Coronary artery (tissue), 2 donors: ENCODE results near the gene TBC1D9.

ENCODE experiments used
- DNase-seq: peaks from one replicate; pipeline ENCODE4 v3.0.0-alpha.2; 2017; ENCODE audit warnings: low spot score
- H3K27ac ChIP-seq, 2 donors: fragments of 200-600 bp; sonication (generic); one replicate each; pipeline ENCODE4 v1.5.1; 2016 to 2019
- H3K4me3 ChIP-seq: fragments of 200-600 bp; sonication (generic); 2 replicates; pipeline ENCODE4 v1.5.1; 2016; ENCODE audit warnings: mild to moderate bottlenecking, moderate library complexity
- CTCF ChIP-seq: fragments of 200-600 bp; sonication (generic); IDR thresholded peaks from one replicate; pipeline ENCODE4 v1.5.1; 2019; ENCODE audit warnings: antibody characterized with exemption

Gene TBC1D9

DNA sequence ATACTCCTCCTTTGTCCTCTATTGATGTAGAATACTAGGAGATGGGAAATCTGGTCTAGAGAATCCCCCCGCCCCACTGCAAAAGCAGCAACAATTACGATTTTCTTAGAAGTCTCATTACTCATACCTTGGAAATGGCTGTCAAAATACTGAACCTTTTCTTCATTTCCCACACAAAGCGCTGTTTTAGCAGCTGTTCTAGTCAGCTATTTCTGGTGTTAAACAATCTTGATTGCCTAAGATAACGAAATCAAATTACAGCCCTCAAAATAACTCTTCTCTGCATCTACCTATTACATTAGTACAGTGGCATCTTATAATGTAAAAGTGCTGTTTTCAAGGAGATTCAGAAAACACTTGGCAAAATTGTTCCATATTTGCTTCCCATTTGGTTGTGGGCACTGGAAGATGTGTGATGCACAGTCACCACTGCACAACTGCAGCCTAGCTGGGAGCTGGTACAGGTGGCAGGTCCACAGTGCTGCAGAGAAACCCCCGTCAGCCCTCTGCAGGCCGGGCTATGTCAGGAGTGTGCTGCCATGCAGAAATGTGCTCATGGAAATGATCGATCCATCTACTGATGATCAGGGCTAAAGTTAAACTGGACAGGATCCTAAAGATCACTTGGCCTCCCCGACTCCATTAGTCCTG, 50.4 kb downstream of the TBC1D9 start:
- DNase-seq: no peak
- no peak for TF ChIP-seq CTCF
- no peak overlapping the region for H3K4me3 ChIP-seq
- peak overlapping the region in 1 of 2 donors; percentile 31 for H3K27ac ChIP-seq

- TF ChIP-seq CTCF: no peak
- no peak overlapping the region for H3K4me3 ChIP-seq
- DNase-seq: no peak
- H3K27ac ChIP-seq: no peak overlapping the region
Measured at GRCh38 chr4:140704964-140705363, 51.2 kb downstream of the TBC1D9 start.

DNA sequence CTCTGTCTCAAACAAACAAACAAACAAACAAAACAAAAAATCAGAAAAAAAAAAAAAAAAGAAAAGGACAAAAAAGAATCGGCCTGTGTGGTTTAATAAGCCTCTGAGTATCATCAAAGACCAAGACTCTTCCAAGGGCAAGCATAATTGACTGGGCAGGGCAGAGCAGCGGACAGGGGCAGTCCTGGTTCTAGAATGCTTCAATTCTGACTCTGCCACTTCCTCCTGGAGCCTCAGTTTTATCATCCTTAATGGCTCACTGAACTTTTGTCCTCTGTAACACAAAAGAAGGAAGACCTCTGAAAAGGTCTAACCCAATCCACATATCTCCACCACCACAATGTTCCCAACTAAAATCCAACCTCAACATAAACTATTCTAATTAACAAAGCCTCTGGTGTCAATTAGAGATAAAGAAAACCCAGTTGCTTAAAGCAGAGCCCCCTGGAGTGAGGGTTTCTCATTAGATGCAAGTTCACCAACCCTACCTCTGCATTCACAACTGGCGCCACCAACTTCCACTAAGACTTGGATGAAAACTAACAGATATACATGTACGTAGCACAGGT, 51.7 kb downstream of the TBC1D9 start:
- no peak for TF ChIP-seq CTCF
- Histone ChIP-seq H3K27ac (no peak overlapping the region), H3K4me3 (no peak overlapping the region)
- DNase-seq: no peak

DNA sequence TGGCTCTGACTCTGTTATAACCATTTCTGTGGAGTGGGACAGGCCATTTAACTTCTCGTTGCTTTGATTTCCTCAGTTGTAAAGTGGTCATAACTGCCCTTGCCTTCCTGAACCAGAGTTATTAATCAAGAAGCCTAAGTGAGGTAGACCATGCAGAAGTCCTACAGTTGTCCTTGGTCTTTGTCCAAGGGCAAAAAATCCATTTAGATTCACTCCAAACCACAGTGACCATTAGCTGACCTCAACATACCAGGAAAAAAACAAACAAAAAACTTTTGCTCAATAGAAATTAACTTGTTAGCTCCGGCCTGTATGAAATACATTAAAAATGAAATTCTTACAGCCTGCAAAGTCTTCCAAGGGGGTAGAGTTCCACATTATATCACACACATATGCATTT, 52.7 kb downstream of the TBC1D9 start:
- no peak overlapping the region for H3K4me3 ChIP-seq
- no peak for DNase-seq
- H3K27ac ChIP-seq: no peak overlapping the region
- TF ChIP-seq CTCF: no peak

- no peak for TF ChIP-seq CTCF
- DNase-seq: no peak
- H3K4me3 ChIP-seq: no peak overlapping the region
Measured at GRCh38 chr4:140702096-140702757, 54.0 kb downstream of the TBC1D9 start.

DNA sequence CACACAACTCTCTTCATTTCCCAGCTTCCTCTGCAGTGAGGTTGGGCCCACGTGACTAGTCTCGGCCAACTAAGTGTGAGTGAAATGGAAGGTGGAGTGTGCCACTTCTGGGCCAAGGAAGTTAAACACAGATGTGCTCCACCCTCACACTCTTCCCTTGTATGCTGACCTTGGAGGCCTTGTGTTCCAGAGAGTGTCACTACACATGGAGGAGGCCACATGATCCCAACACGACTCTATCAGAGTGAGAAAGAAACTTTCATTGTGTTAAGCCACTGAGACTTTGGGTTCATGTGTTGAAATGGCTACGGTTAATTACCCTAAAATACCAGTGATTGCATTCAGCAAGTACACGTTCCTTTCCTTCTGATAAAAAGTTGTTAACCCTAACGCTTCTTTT, 55.1 kb downstream of the TBC1D9 start:
- DNase-seq: no peak
- no peak for TF ChIP-seq CTCF
- no peak overlapping the region for H3K4me3 ChIP-seq
- no peak overlapping the region for H3K27ac ChIP-seq

More at GRCh38 chr4:140702096-140702757, 54.0 kb downstream of the TBC1D9 start:
- H3K27ac ChIP-seq: no peak overlapping the region
